Raji (cell line): Measurements from ENCODE around the gene TCAF1.

Experiments used
- POLR2A ChIP-seq: IDR thresholded peaks from 2 replicates; pipeline ENCODE4 v1.6.1; 2011; ENCODE audit warnings: low read depth, low read length, control low read depth; ENCODE audit not compliant: insufficient read depth

The TCAF1 gene

GRCh38 chr7:143886826-143887477 lies 15.0 kb downstream of the TCAF1 start:
- TF ChIP-seq POLR2A = no peak

DNA sequence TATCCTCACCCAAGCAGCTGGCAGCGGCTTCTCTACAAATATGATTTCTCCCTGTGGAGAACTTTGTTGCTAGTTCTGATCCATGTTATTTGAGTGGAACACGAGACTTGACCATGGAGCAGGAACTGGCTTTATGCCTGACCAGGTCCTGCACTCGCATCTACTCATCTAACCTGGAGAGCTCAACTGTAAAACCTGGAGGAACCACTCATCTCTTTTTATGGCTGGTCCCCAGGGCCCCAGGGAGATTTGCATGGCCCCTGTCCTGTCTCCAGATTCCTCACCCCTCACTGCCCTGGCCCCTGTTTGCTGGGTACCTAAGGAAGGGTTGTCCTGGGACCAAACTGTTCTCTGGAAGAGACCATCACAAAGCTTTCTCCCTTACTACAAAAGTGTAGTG lies 16.0 kb downstream of the TCAF1 start:
- TF ChIP-seq POLR2A = no peak

DNA sequence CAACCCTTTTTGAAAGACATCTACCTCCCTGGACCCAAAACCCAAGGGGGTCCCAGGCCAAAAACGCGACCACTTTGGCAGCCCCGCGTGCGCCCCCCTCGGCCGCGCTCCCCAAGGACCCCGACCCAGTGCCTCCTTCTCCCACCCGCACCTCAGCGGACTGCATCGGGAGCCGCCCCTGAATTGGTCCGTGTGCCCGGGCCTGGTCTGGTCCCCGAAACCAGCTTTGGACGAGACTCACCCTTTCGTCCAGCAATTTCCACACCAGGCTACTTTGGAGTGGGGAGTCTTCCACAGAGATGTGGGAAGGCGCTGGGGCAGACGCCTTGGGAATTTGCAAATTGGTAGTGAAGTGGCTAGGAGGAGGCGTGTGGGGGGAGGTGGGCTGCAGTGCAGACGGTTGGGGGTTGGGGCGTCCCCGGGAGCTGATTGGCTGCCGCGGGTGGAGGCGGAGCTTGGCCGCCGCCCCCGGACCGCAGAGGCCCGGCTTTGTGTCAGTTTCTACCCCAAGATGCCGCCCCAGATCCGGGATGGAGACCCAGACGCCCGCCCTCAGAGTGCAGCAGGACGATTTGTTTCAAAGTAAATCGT lies 16.9 kb downstream of the TCAF1 start:
- TF ChIP-seq POLR2A = no peak

DNA sequence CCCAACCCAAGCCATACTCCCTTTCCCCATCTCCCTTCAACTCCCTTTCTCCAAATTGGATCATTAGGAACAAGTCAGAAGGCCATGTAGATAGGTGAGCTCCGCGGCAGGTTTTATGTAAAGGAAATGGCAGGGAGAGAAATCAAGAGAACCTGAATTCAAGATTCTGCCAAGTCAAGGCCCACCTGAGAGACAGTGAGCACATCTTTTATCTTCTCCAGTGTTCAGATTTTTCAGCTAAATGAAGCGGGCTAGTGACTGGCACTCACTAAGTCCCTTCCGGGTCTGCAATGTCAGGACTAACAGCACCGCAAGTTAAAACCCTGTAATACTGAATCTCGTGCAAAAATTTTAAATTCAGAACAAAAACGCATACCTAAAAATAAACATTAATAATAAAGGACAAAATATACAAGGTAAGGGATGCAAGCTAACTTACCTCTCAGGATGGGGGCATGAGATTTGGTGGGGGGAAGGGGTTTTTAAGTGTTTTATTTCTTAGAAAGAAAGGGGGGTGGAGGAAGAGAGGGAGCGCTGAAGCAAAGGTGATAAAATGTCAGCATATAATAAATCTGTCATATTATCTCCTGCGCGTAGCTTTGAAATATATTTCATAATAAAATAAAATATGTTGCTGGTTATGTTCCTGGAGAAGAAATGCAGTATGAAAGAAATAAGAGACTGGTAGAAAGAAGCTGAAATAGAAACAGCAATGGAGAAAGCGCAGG lies 17.6 kb downstream of the TCAF1 start:
- no peak for TF ChIP-seq POLR2A

- no peak for TF ChIP-seq POLR2A
Observed at GRCh38 chr7:143882604-143883078, 19.3 kb downstream of the TCAF1 start.

DNA sequence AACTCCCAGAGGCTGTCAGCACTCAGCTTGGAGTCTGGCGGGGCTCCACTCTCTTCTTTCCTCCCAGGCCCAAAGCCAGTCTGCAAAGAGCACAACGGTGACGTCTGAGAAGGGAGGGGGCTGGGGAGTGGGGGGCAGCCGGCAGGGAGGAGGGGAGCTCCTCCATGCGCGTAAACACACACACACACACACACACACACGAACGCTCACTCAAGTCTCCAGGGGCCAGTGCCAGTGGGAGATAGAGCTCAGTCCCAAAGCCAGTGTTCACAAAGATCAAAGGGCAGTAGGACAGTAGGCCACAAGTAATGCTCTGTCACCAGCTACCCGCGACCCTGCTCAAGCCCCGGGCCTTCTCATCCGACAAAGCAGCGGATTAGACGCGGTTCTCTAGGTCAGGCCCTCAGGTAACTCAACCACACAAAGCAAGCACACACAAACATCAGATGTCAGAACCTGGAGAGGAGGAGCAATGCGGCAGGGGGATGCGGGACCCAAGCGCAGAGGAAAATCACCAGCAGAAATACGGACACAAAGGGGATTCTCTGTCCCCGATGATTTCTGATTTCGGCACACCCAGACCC lies 19.9 kb downstream of the TCAF1 start:
- no peak for TF ChIP-seq POLR2A

DNA sequence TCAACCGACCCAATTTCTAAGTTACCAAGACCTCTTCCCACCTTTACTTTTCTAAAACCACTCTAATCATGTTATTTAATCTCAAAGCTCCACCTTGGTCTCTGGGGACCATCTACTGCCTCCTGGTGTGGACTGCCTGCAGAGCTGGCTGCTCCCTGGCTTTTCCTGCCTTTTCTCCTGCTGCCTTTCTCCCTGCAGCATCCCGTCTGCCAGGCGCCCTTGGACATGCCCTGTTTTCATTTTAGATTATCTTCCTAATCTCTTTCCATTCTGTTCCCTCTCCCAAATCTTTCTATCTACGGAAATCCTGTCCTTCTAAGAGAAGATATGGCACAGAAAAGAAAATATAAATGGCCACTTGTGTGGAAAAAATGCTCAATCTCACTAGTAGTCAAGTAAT lies 23.1 kb downstream of the TCAF1 start:
- TF ChIP-seq POLR2A = no peak

DNA sequence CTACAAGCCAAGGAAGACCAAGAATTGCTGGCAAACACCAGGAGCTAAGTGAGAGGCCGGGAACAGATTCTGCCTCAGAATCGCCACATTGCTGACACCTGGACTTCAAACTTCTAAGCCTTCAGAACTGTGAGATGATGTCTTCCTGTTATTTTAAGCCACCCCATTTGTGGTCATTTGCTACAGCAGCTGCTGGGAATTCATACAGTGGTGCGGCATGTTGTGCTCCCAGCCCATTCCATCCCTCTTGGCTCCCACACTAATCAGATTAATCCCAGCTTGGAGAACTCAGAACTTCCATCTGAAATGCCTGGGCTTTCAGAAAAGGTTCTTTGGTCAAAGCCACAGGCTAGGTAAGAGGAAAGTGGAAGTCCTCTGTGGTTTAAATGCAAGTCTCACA lies 24.9 kb downstream of the TCAF1 start:
- no peak for TF ChIP-seq POLR2A

GRCh38 chr7:143876218-143876617 lies 25.8 kb downstream of the TCAF1 start:
- no peak for TF ChIP-seq POLR2A

DNA sequence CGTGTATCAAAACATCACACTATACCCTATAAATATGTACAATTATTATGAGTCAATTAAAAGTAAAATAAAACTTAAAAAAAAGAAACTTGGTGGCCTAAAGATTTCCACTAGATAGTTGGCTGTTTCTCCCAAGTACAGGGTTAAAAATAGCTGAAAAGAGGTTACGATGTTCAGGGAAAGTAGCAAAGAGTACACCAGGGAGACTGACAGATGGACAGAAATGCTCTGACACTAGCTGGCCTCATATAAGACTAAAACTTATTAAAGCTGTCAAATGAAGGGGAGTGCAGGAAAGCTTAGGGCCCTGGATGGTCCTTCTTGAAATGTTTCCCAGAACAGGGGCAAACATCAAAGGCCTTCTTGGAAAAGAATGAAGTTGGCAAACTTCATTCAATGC lies 51.3 kb downstream of the TCAF1 start:
- TF ChIP-seq POLR2A = no peak

DNA sequence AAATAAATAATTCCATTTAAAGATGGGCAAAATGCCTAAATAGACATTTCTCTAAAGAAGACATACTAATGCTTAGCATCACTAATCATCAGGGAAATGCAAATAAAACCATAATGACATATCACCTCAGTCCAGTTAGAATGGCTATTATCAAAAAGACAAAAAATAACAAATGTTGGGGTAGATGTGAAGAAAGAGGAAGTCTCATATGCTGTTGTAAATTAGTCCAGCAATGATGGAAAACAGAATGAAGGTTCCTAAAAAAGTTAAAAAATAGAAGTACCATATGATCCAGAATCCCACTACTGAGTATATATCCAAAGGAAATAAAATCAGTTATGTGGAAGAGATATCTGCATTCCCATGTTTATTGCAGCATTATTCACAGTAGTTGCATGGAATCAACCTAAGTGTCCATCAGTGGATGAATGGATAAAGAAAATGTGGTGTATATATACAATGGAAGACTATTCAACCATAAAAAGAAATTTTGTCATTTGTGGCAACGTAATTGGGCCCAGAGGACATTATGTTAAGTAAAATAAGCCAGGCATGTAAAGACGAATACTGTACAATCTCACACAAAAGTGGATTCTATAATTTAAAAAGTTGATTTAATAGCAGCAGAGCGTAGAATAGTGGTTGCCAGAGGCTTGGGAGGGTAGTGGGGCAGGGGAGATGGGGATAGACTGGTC lies 52.0 kb downstream of the TCAF1 start:
- no peak for TF ChIP-seq POLR2A

DNA sequence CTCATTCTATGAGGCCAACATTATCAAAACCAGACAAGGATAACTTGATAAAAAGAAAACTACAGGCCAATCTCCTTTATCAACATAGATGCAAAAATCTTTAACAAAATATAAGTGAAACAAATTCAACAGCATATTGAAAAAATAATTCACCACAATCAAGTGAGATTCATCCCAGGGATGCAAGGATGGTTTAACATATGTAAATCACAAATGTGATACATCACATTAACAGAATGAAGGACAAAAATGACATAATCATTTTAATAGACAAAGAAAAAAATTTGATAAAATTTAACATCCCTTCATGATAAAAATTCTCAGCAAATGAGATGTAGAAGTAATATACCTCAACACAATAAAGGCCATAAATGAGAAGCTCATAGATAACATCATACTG lies 53.8 kb downstream of the TCAF1 start:
- no peak for TF ChIP-seq POLR2A

DNA sequence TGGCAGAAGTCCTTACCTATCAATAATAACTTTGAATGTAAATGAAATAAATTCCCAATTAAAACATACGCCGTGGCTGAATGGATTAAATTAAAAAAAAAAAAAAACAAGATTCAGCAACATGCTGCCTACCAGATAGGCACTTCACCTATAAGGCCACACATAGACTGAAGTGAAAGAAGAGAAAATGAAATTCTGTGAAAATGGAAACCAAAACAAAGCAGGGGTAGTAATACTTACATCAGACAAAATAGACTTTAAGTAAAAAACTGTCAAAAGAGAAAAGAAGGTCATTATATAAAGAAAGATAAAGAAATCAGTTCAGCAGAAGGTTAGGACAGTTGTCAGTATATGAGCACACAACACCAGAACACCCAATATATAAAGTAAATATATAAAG lies 55.3 kb downstream of the TCAF1 start:
- TF ChIP-seq POLR2A = no peak
